Stimulated activated CD4-positive, alpha-beta T cell treated with anti-CD3 and anti-CD28 coated beads, Interleukin-2, amount 100 ng/mL, for 48 hours (primary cell): ENCODE data around the gene ACTL7A.
"Not testable (repeated sequence)": the region's sequence is repeated elsewhere in the genome, so short reads cannot be mapped to it uniquely, and the experiment has no call there.

Experiments used
- DNase-seq, 2 donors: peaks; one replicate each; pipeline ENCODE4 v3.0.0-alpha.2; 2020

Gene ACTL7A

GRCh38 chr9:108880738-108881316, 18.8 kb downstream of the ACTL7A start:
- no peak for DNase-seq

- DNase-seq = no peak
Measured at GRCh38 chr9:108882052-108882888, 20.2 kb downstream of the ACTL7A start.

- no peak for DNase-seq
Measured at GRCh38 chr9:108883085-108883484, 21.0 kb downstream of the ACTL7A start.

GRCh38 chr9:108884701-108885100, 22.6 kb downstream of the ACTL7A start:
- DNase-seq = no peak

- peak; percentile 59 to 61 for DNase-seq
Measured at GRCh38 chr9:108885643-108886348, 23.7 kb downstream of the ACTL7A start.

GRCh38 chr9:108886594-108887271, 24.7 kb downstream of the ACTL7A start:
- DNase-seq = not testable (repeated sequence)

- DNase-seq = no peak
Measured at GRCh38 chr9:108889649-108890067, 27.6 kb downstream of the ACTL7A start.

- DNase-seq = no peak
Measured at GRCh38 chr9:108894225-108894997, 32.3 kb downstream of the ACTL7A start.

GRCh38 chr9:108897324-108898096, 35.4 kb downstream of the ACTL7A start:
- no peak for DNase-seq

GRCh38 chr9:108899023-108899695, 37.1 kb downstream of the ACTL7A start:
- not testable (repeated sequence) for DNase-seq

GRCh38 chr9:108900176-108900575, 38.1 kb downstream of the ACTL7A start:
- DNase-seq = no peak

- no peak for DNase-seq
Measured at GRCh38 chr9:108903420-108904103, 41.5 kb downstream of the ACTL7A start.

GRCh38 chr9:108904161-108904560, 42.1 kb downstream of the ACTL7A start:
- no peak for DNase-seq

GRCh38 chr9:108905494-108905893, 43.4 kb downstream of the ACTL7A start:
- no peak for DNase-seq

GRCh38 chr9:108910402-108910801, 48.3 kb downstream of the ACTL7A start:
- DNase-seq = no peak

GRCh38 chr9:108910914-108911313, 48.8 kb downstream of the ACTL7A start:
- no peak for DNase-seq

GRCh38 chr9:108911820-108912219, 49.8 kb downstream of the ACTL7A start:
- no peak for DNase-seq
